ENCODE data around the gene NADSYN1. TPM values are rescaled to one million over a fixed set of nuclear protein-coding genes. Genes with fewer than 3 reads are reported as not detected.

Gene NADSYN1
- polyA plus RNA-seq, 1 experiment = 63.6 TPM

- no peaks in the 10 kb centered on the region for H3K27me3 ChIP-seq (ENCODE audit: control insufficient read depth, insufficient read depth, low read length)
- no peak for DNase-seq (ENCODE audit: low read depth)
- TF ChIP-seq CTCF (IDR thresholded peaks at IDR 0.05; ENCODE audit: insufficient read depth, low read depth, low read length) = no peak
- POLR2A ChIA-PET = no interaction called here
- H3K4me3 ChIP-seq (ENCODE audit: low read depth, low read length) = no peak overlapping the region
- peaks cover 43% of the 10 kb centered on the region for H3K36me3 ChIP-seq (ENCODE audit: control insufficient read depth, insufficient read depth, low read length)
- CTCF ChIA-PET = interaction anchor here (0.9 kb wide), 1 partner anchor 11 kb away, joined by 3 read pairs; no protein-coding TSS in a partner anchor
These were observed 5.4 kb downstream of the NADSYN1 start for GRCh38 chr11:71458146-71459070.

- TF ChIP-seq CTCF (IDR thresholded peaks at IDR 0.05; ENCODE audit: insufficient read depth, low read depth, low read length) = no peak
- Histone ChIP-seq H3K36me3 (ENCODE audit: control insufficient read depth, insufficient read depth, low read length) (peaks cover 48% of the 10 kb centered on the region), H3K4me3 (ENCODE audit: low read depth, low read length) (no peak overlapping the region), H3K27me3 (ENCODE audit: control insufficient read depth, insufficient read depth, low read length) (no peaks in the 10 kb centered on the region)
- DNase-seq (ENCODE audit: low read depth) = no peak
- ChIA-PET CTCF (interaction anchor here (0.9 kb wide), 1 partner anchor 12 kb away, joined by 3 read pairs; no protein-coding TSS in a partner anchor), POLR2A (no interaction called here)
These were observed 6.2 kb downstream of the NADSYN1 start for GRCh38 chr11:71459076-71459766.

GRCh38 chr11:71459767-71460320, 6.8 kb downstream of the NADSYN1 start:
- CTCF ChIA-PET = no interaction called here
- POLR2A ChIA-PET = no interaction called here

GRCh38 chr11:71461696-71462095, 8.7 kb downstream of the NADSYN1 start:
- CTCF ChIA-PET = no interaction called here
- POLR2A ChIA-PET = no interaction called here
- Histone ChIP-seq H3K36me3 (ENCODE audit: control insufficient read depth, insufficient read depth, low read length) (peaks cover 35% of the 10 kb centered on the region), H3K27me3 (ENCODE audit: control insufficient read depth, insufficient read depth, low read length) (no peaks in the 10 kb centered on the region), H3K4me3 (ENCODE audit: low read depth, low read length) (no peak overlapping the region)
- no peak for DNase-seq (ENCODE audit: low read depth)
- no peak for TF ChIP-seq CTCF (IDR thresholded peaks at IDR 0.05; ENCODE audit: insufficient read depth, low read depth, low read length)

More at GRCh38 chr11:71459767-71460320, 6.8 kb downstream of the NADSYN1 start:
- TF ChIP-seq CTCF (IDR thresholded peaks at IDR 0.05; ENCODE audit: insufficient read depth, low read depth, low read length) = no peak
- no peak for DNase-seq (ENCODE audit: low read depth)
- H3K36me3 ChIP-seq (ENCODE audit: control insufficient read depth, insufficient read depth, low read length) = peaks cover 46% of the 10 kb centered on the region
- H3K4me3 ChIP-seq (ENCODE audit: low read depth, low read length) = no peak overlapping the region
- H3K27me3 ChIP-seq (ENCODE audit: control insufficient read depth, insufficient read depth, low read length) = no peaks in the 10 kb centered on the region

GRCh38 chr11:71462726-71463125, 9.7 kb downstream of the NADSYN1 start:
- POLR2A ChIA-PET = no interaction called here
- CTCF ChIA-PET = interaction anchor here (1.2 kb wide), 1 partner anchor 12 kb away, joined by 3 read pairs; no protein-coding TSS in a partner anchor
- TF ChIP-seq CTCF (IDR thresholded peaks at IDR 0.05; ENCODE audit: insufficient read depth, low read depth, low read length) = no peak
- no peak for DNase-seq (ENCODE audit: low read depth)
- Histone ChIP-seq H3K27me3 (ENCODE audit: control insufficient read depth, insufficient read depth, low read length) (no peaks in the 10 kb centered on the region), H3K4me3 (ENCODE audit: low read depth, low read length) (no peak overlapping the region), H3K36me3 (ENCODE audit: control insufficient read depth, insufficient read depth, low read length) (peaks cover 32% of the 10 kb centered on the region)
